H1 (cell line): Measurements from ENCODE around the gene ENTPD2. TPM values are rescaled to one million over a fixed set of nuclear protein-coding genes. Genes with fewer than 3 reads are reported as not detected.

Source experiments
- BRCA1 ChIP-seq: IDR thresholded peaks from 2 replicates; pipeline ENCODE4 v1.6.1; 2012; ENCODE audit warnings: low read depth, low read length, improper control_type of control experiment
- RAD21 ChIP-seq, 2 experiments: IDR thresholded peaks in 1 of 2; conservative IDR thresholded peaks in 1 of 2; 2 replicates each; pipeline ENCODE4 v1.6.1; 2011; ENCODE audit warnings: low read depth in 2 of 2, low read length in 2 of 2, improper control_type of control experiment in 1 of 2, inconsistent platforms in 1 of 2, mild to moderate bottlenecking in 1 of 2, moderate library complexity in 1 of 2
- polyA plus RNA-seq, 7 experiments: library from polyadenylated mRNA; depleted of rRNA in 3 of 7; stranded (reverse) in 5 of 7; unstranded in 2 of 7; fragments of >200 nt in 5 of 7; fragments of 200-250 nt in 2 of 7; gene quantifications; 1 replicate in 5 of 7; 2 replicates in 1 of 7; 4 replicates in 1 of 7; pipeline versions ENCODE4 v1.2.1 to v1.2.3, GENCODE V29; 2011 to 2013; ENCODE audit warnings: missing spikeins in 2 of 7, mixed read lengths in 2 of 7
- total RNA-seq: library from RNA; stranded (reverse); fragmentation: NEBNext Ultra II Directional; extraction: Animal tissue kit (Norgen Biotek cat#: 25700); gene quantifications from 2 replicates; pipeline ENCODE4 v1.2.1, GENCODE V29; 2021

ENTPD2 gene
- total and polyA plus RNA-seq, 2 of the 8 experiments (the other 6 are each of a cell fraction or from before 2014, with no cell fraction given): 0.65 to 3.8 TPM

DNA sequence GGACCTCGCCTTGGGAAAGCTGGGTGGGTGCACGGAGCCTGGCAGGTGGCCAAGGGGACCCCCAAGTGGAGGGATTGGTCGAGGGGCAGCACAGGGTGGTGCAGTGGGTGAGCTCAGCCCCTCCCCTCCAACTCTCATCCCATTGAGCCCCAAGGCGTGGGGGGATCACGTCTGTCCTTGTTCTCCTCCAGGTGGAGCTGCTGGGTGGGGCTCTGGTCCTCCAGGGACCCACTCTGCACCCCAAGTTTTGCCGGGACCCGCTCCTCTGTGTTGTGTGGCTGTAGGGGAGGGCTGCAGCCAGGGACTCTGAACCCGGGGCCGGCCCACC lies 18.4 kb downstream of the ENTPD2 start (continued):
- no peak for TF ChIP-seq BRCA1
- TF ChIP-seq RAD21 (IDR thresholded peaks at IDR 0.05 in 1 of 2, conservative IDR thresholded peaks at IDR 0.05 in 1 of 2; ENCODE audit: low read depth in 2 of 2, low read length in 2 of 2): no peak
